Measurements from ENCODE around the gene GPATCH3. TPM values are rescaled to one million over a fixed set of nuclear protein-coding genes. Genes with fewer than 3 reads are reported as not detected.
"Not testable (repeated sequence)": the region's sequence is repeated elsewhere in the genome, so short reads cannot be mapped to it uniquely, and the experiment has no call there.

The GPATCH3 gene
- total RNA-seq, 1 experiment from 2014 or later = 5.6 TPM

- not testable (repeated sequence) for H3K9me3 ChIP-seq (ENCODE audit: low read length); H4K20me1 ChIP-seq (ENCODE audit: insufficient read depth, low read depth, low read length); H3K9ac ChIP-seq (ENCODE audit: low read length); H3K4me3 ChIP-seq (ENCODE audit: low read length); H3K79me2 ChIP-seq (ENCODE audit: low read length); H2AFZ ChIP-seq (ENCODE audit: low read length); H3K27ac ChIP-seq (ENCODE audit: low read length); H3K4me2 ChIP-seq (ENCODE audit: low read depth, low read length, poor library complexity, severe bottlenecking); H3K9me2 ChIP-seq (replicated peaks; ENCODE audit: insufficient read depth, low read length); DNase-seq; H3K27me3 ChIP-seq (ENCODE audit: low read length); H3K4me1 ChIP-seq (ENCODE audit: low read length); H3K36me3 ChIP-seq (ENCODE audit: insufficient read depth, low read length)
Observed at GRCh38 chr1:26873097-26873496, 27.2 kb downstream of the GPATCH3 start.

- no peaks in the 10 kb centered on the region for H4K20me1 ChIP-seq (ENCODE audit: insufficient read depth, low read depth, low read length)
- no peaks in the 10 kb centered on the region for H3K9me3 ChIP-seq (ENCODE audit: low read length)
- peak overlapping the region; percentile 84 for H3K4me3 ChIP-seq (ENCODE audit: low read length)
- H3K27me3 ChIP-seq (ENCODE audit: low read length) = no peaks in the 10 kb centered on the region
- H3K79me2 ChIP-seq (ENCODE audit: low read length) = no peaks in the 10 kb centered on the region
- H3K36me3 ChIP-seq (ENCODE audit: insufficient read depth, low read length) = no peaks in the 10 kb centered on the region
- no peaks in the 10 kb centered on the region for H3K9me2 ChIP-seq (replicated peaks; ENCODE audit: insufficient read depth, low read length)
- H3K4me1 ChIP-seq (ENCODE audit: low read length) = peaks cover 26% of the 10 kb centered on the region
- H3K9ac ChIP-seq (ENCODE audit: low read length) = peak overlapping the region; percentile 97
- peak overlapping the region; percentile 86; the same call in 1 of the 2 replicates for H2AFZ ChIP-seq (ENCODE audit: low read length)
- peak overlapping the region; percentile 91 for H3K4me2 ChIP-seq (ENCODE audit: low read depth, low read length, poor library complexity, severe bottlenecking)
- peak; percentile 98 for DNase-seq
- peak overlapping the region; percentile 92 for H3K27ac ChIP-seq (ENCODE audit: low read length)
Observed at GRCh38 chr1:26864610-26865480, 35.4 kb downstream of the GPATCH3 start.

DNA sequence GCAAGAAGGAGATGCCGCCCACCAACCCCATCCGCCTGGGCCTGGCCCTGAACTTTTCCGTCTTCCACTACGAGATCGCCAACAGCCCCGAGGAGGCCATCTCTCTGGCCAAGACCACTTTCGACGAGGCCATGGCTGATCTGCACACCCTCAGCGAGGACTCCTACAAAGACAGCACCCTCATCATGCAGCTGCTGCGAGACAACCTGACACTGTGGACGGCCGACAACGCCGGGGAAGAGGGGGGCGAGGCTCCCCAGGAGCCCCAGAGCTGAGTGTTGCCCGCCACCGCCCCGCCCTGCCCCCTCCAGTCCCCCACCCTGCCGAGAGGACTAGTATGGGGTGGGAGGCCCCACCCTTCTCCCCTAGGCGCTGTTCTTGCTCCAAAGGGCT lies 36.6 kb downstream of the GPATCH3 start:
- no peak overlapping the region for H3K27ac ChIP-seq (ENCODE audit: low read length)
- no peaks in the 10 kb centered on the region for H3K9me3 ChIP-seq (ENCODE audit: low read length)
- peak overlapping the region; percentile 91 for H3K4me2 ChIP-seq (ENCODE audit: low read depth, low read length, poor library complexity, severe bottlenecking)
- H3K27me3 ChIP-seq (ENCODE audit: low read length) = no peaks in the 10 kb centered on the region
- no peak for DNase-seq
- H3K36me3 ChIP-seq (ENCODE audit: insufficient read depth, low read length) = no peaks in the 10 kb centered on the region
- H3K4me1 ChIP-seq (ENCODE audit: low read length) = peaks cover 26% of the 10 kb centered on the region
- H3K4me3 ChIP-seq (ENCODE audit: low read length) = peak overlapping the region; percentile 84
- no peaks in the 10 kb centered on the region for H3K79me2 ChIP-seq (ENCODE audit: low read length)
- no peaks in the 10 kb centered on the region for H4K20me1 ChIP-seq (ENCODE audit: insufficient read depth, low read depth, low read length)
- no peak overlapping the region for H2AFZ ChIP-seq (ENCODE audit: low read length)
- H3K9me2 ChIP-seq (replicated peaks; ENCODE audit: insufficient read depth, low read length) = no peaks in the 10 kb centered on the region
- H3K9ac ChIP-seq (ENCODE audit: low read length) = peak overlapping the region; percentile 88

GRCh38 chr1:26862781-26863684 lies 37.2 kb downstream of the GPATCH3 start, which contains the start of gene SFN:
Gene SFN (plus strand): TSS chr1:26863149. CDS start chr1:26863213, 64 bp downstream.
- Histone ChIP-seq H3K9me3 (ENCODE audit: low read length) (no peaks in the 10 kb centered on the region), H3K27ac (ENCODE audit: low read length) (0 out of 2 replicates have a peak within 1 kb of the TSS, but pooled peaks have one; percentile 80), H3K4me3 (ENCODE audit: low read length) (peak within 1 kb of the TSS; percentile 84), H3K4me1 (ENCODE audit: low read length) (peaks cover 26% of the 10 kb centered on the region), H4K20me1 (ENCODE audit: insufficient read depth, low read depth, low read length) (no peaks in the 10 kb centered on the region), H3K79me2 (ENCODE audit: low read length) (no peaks in the 10 kb centered on the region), H3K36me3 (ENCODE audit: insufficient read depth, low read length) (no peaks in the 10 kb centered on the region), H3K9me2 (replicated peaks; ENCODE audit: insufficient read depth, low read length) (no peaks in the 10 kb centered on the region), H2AFZ (ENCODE audit: low read length) (0 out of 2 replicates have a peak within 1 kb of the TSS, but pooled peaks have one; percentile 37), H3K4me2 (ENCODE audit: low read depth, low read length, poor library complexity, severe bottlenecking) (peak within 1 kb of the TSS; percentile 91), H3K9ac (ENCODE audit: low read length) (peak within 1 kb of the TSS; percentile 88), H3K27me3 (ENCODE audit: low read length) (no peaks in the 10 kb centered on the region)
- DNase-seq = peak; percentile 86

DNA sequence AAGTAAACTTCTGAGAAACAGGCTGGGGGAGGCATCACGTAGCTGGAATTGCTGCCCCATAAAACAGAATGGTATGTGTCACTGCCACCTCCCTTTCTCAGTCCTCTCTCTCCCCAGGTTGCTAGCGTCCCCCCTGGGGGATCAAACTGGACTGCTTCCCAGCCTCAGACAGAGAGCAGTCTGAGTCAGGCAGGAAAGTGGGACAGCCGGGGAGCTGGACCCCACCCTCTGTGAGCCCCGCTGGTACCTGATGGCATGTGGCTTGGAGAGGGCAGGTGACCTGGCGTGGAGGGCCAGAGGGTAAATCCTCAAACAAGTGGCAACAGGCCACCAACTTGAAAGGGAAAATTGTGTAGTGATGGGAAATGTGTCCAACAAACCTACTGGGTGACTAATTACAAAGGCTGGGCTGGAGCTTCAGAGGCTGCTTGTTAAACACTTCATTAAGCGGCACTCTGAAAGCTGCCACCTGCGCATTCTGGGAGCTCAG lies 38.3 kb downstream of the GPATCH3 start:
- Histone ChIP-seq H3K79me2 (ENCODE audit: low read length) (no peaks in the 10 kb centered on the region), H3K27me3 (ENCODE audit: low read length) (no peaks in the 10 kb centered on the region), H2AFZ (ENCODE audit: low read length) (no peak overlapping the region), H3K27ac (ENCODE audit: low read length) (no peak overlapping the region), H3K4me2 (ENCODE audit: low read depth, low read length, poor library complexity, severe bottlenecking) (no peak overlapping the region), H3K9me3 (ENCODE audit: low read length) (no peaks in the 10 kb centered on the region), H4K20me1 (ENCODE audit: insufficient read depth, low read depth, low read length) (no peaks in the 10 kb centered on the region), H3K9me2 (replicated peaks; ENCODE audit: insufficient read depth, low read length) (no peaks in the 10 kb centered on the region), H3K4me3 (ENCODE audit: low read length) (no peak overlapping the region), H3K36me3 (ENCODE audit: insufficient read depth, low read length) (no peaks in the 10 kb centered on the region), H3K9ac (ENCODE audit: low read length) (no peak overlapping the region), H3K4me1 (ENCODE audit: low read length) (peaks cover 26% of the 10 kb centered on the region)
- DNase-seq = no peak

DNA sequence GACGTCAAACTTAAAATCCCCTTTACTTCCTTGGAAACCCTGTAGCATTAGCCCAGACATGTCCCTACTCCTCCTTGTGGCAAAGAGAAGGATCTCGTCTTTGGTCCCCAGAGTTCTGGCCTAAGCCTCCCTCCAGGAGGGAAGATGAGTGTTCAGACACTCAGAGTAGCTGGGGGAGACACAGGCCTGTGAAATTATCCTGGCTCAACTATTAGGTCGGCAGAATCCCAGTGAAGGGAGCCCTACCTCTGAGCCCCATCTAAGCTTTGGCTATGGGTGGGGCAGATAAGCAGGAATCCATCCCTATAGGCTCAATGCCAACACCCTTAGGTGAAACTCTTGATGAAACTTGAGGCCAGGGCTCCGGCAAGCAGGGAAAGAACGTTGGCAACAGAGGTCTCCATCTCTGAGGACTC lies 39.0 kb downstream of the GPATCH3 start:
- H3K9me2 ChIP-seq (replicated peaks; ENCODE audit: insufficient read depth, low read length) = no peaks in the 10 kb centered on the region
- H3K4me1 ChIP-seq (ENCODE audit: low read length) = peaks cover 26% of the 10 kb centered on the region
- no peak overlapping the region for H3K4me3 ChIP-seq (ENCODE audit: low read length)
- H3K27me3 ChIP-seq (ENCODE audit: low read length) = no peaks in the 10 kb centered on the region
- H4K20me1 ChIP-seq (ENCODE audit: insufficient read depth, low read depth, low read length) = no peaks in the 10 kb centered on the region
- no peak for DNase-seq
- H3K79me2 ChIP-seq (ENCODE audit: low read length) = no peaks in the 10 kb centered on the region
- no peak overlapping the region for H3K27ac ChIP-seq (ENCODE audit: low read length)
- H3K36me3 ChIP-seq (ENCODE audit: insufficient read depth, low read length) = no peaks in the 10 kb centered on the region
- H3K9ac ChIP-seq (ENCODE audit: low read length) = no peak overlapping the region
- no peak overlapping the region for H3K4me2 ChIP-seq (ENCODE audit: low read depth, low read length, poor library complexity, severe bottlenecking)
- no peak overlapping the region for H2AFZ ChIP-seq (ENCODE audit: low read length)
- H3K9me3 ChIP-seq (ENCODE audit: low read length) = no peaks in the 10 kb centered on the region

DNA sequence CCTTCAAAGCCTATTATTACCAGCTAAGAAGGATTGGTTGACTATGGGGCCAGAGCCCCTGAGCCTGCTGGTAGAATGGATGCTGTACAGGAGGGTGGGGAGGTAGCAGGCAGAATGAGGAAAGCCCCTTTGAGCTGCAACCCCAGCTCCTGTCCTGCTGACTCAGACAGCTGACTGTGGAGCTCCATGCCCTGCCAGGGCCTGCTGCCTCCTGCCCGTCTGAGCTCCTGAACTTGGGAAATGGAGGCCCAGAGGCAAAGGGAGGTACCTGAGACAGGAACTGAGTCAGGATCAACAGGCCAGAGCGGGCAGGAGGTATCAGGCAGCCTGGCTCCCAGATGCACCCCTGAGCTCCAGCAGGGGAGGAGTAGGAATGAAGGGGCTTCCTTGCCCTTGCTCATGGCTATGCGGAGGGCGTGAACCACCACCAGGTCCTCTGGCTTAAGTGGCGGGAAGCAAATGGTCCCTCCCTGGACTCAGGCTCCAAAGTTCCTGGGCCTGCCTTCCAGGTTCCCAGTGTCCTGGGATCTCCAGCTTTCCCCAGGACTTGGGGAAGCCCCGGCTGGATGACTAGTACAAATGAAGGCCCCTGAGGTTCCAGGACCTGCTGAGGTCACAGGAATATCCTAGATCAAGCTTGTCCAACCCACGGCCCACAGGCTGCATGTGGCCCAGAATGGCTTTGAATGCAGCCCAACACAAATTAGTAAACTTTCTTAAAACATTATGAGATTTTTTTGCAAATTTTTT lies 41.2 kb downstream of the GPATCH3 start:
- Histone ChIP-seq H3K9me2 (replicated peaks; ENCODE audit: insufficient read depth, low read length) (no peaks in the 10 kb centered on the region), H3K9me3 (ENCODE audit: low read length) (no peaks in the 10 kb centered on the region), H3K79me2 (ENCODE audit: low read length) (no peaks in the 10 kb centered on the region), H3K9ac (ENCODE audit: low read length) (no peak overlapping the region), H2AFZ (ENCODE audit: low read length) (no peak overlapping the region), H3K4me2 (ENCODE audit: low read depth, low read length, poor library complexity, severe bottlenecking) (no peak overlapping the region), H3K27me3 (ENCODE audit: low read length) (no peaks in the 10 kb centered on the region), H4K20me1 (ENCODE audit: insufficient read depth, low read depth, low read length) (no peaks in the 10 kb centered on the region), H3K27ac (ENCODE audit: low read length) (no peak overlapping the region), H3K4me3 (ENCODE audit: low read length) (no peak overlapping the region), H3K4me1 (ENCODE audit: low read length) (peaks cover 15% of the 10 kb centered on the region), H3K36me3 (ENCODE audit: insufficient read depth, low read length) (no peaks in the 10 kb centered on the region)
- no peak for DNase-seq
